ENCODE results near the gene THEMIS. TPM values are rescaled to one million over a fixed set of nuclear protein-coding genes. Genes with fewer than 3 reads are reported as not detected.

The THEMIS gene
- total RNA-seq, 4 donors from 2014 or later, result 1.6 TPM; not detected in 3

GRCh38 chr6:127686084-127686483 is 214.8 kb downstream of the THEMIS start:
- H3K27me3 ChIP-seq, result no peaks in the 10 kb centered on the region
- no peaks in the 10 kb centered on the region for H3K9me3 ChIP-seq
- no peaks in the 10 kb centered on the region for H3K4me1 ChIP-seq
- DNase-seq (ENCODE audit: low spot score in 2 of 2), result no peak
- H3K27ac ChIP-seq, result no peak overlapping the region
- TF ChIP-seq POLR2AphosphoS5 (IDR thresholded peaks at IDR 0.05) (no peak), CTCF (IDR thresholded peaks at IDR 0.05) (no peak), EP300 (IDR thresholded peaks at IDR 0.05) (no peak), POLR2A (IDR thresholded peaks at IDR 0.05) (no peak)
- H3K36me3 ChIP-seq, result no peaks in the 10 kb centered on the region
- H3K4me3 ChIP-seq, result no peak overlapping the region

GRCh38 chr6:127684501-127684900 is 216.4 kb downstream of the THEMIS start:
- TF ChIP-seq POLR2A (IDR thresholded peaks at IDR 0.05) (no peak), CTCF (IDR thresholded peaks at IDR 0.05) (no peak), POLR2AphosphoS5 (IDR thresholded peaks at IDR 0.05) (no peak), EP300 (IDR thresholded peaks at IDR 0.05) (no peak)
- Histone ChIP-seq H3K27me3 (no peaks in the 10 kb centered on the region), H3K9me3 (no peaks in the 10 kb centered on the region), H3K36me3 (no peaks in the 10 kb centered on the region), H3K4me1 (no peaks in the 10 kb centered on the region), H3K4me3 (no peak overlapping the region), H3K27ac (no peak overlapping the region)
- 96% methylated on average over 1 of the region's 1 CpG for WGBS
- no peak for DNase-seq (ENCODE audit: low spot score in 2 of 2)

Data from suprapubic skin (tissue), 4 donors.